PC-9 (cell line): ENCODE data around the gene NKX1-2.

Experiments used
- EZH2 ChIP-seq: fragments of 200-600 bp; sonication (generic); IDR thresholded peaks from 2 replicates; pipeline ENCODE4 v1.8.0; 2017; ENCODE audit warnings: antibody characterized with exemption, low read depth
- TF ChIP-seq, protein P1 (sequence below): fragments of 200-600 bp; sonication (generic); conservative IDR thresholded peaks from 2 replicates; pipeline ENCODE4 v1.6.1; 2017; ENCODE audit warnings: mixed run types, antibody characterized with exemption, mild to moderate bottlenecking, moderate library complexity

DNA sequence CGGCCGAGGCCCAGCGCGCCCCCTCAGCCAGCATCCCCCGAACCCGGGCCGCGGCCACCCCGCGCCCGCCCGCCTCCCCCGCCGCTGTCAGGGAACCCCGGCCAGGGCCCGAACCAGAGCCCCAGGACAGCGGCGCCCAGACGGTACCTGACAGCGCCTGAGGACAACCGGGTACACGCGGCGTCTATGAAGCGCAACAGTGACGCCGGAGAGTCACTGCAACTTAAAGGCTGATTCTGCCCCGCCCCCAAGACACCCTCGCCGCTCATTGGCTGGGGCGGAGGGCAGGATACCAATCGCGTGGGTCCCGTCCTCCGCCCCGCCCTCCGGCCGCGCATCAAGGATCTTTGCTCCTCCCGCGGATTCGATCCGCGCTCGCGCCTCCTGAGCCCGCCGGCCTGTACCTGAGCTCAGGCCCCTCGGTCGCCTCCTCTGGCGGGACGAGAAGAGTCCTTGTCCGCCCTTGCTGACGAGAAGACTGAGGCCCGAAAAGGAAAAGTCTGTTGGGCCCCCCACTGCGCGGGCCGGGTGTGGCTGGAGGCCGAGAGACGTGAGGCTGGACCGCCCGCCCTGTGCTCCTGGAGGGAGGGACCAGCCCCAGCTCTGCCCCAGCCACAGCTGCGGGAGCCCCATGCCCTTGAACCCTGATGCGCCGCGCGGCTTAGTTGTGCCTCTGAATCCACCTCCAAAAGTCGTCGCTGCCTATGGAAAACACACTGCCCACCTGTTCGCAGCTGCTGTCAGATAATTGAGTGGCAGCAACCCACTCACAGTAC lies 30.9 kb downstream of the NKX1-2 start, which contains the start of gene OAT:
- TF ChIP-seq, protein P1, sequence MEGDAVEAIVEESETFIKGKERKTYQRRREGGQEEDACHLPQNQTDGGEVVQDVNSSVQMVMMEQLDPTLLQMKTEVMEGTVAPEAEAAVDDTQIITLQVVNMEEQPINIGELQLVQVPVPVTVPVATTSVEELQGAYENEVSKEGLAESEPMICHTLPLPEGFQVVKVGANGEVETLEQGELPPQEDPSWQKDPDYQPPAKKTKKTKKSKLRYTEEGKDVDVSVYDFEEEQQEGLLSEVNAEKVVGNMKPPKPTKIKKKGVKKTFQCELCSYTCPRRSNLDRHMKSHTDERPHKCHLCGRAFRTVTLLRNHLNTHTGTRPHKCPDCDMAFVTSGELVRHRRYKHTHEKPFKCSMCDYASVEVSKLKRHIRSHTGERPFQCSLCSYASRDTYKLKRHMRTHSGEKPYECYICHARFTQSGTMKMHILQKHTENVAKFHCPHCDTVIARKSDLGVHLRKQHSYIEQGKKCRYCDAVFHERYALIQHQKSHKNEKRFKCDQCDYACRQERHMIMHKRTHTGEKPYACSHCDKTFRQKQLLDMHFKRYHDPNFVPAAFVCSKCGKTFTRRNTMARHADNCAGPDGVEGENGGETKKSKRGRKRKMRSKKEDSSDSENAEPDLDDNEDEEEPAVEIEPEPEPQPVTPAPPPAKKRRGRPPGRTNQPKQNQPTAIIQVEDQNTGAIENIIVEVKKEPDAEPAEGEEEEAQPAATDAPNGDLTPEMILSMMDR: no peak; the same call in 1 of the 2 replicates
- no peak for TF ChIP-seq EZH2
